ENCODE data around the gene GSN.

DNA sequence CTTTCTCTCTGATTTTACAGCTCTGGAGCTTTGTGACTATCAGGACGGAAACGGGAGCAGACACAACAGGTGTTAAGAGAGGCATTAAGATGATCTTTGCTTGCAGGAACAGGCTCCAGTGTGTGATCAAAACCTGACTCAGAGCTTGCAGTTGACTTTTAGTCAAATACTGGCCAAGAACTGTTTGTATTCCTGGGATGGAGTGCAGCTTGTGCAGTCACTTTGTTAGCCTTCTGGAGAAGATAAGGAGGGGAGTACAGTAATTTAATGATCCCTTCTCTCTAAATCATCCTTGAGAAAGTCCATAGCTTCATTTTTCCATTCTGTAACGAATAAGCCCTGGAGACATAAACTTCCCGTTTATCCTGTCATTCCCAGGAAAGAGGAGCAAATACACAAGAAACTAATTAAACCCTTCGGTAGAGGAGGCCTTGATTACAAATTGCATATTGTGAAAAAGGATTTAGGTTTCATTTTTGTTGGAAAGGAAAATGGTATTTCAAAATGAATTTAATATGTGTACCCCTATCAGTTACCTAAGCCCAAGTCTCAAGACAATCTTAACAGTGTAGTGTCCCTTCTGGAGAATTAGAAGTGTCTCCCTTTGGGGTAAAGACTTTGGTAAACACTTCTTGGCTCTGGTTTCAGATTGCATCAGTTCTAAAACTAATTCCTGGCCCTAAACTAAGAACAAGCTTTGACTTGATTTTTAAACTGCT lies 105.2 kb downstream of the GSN start:
- TF ChIP-seq, protein P1, sequence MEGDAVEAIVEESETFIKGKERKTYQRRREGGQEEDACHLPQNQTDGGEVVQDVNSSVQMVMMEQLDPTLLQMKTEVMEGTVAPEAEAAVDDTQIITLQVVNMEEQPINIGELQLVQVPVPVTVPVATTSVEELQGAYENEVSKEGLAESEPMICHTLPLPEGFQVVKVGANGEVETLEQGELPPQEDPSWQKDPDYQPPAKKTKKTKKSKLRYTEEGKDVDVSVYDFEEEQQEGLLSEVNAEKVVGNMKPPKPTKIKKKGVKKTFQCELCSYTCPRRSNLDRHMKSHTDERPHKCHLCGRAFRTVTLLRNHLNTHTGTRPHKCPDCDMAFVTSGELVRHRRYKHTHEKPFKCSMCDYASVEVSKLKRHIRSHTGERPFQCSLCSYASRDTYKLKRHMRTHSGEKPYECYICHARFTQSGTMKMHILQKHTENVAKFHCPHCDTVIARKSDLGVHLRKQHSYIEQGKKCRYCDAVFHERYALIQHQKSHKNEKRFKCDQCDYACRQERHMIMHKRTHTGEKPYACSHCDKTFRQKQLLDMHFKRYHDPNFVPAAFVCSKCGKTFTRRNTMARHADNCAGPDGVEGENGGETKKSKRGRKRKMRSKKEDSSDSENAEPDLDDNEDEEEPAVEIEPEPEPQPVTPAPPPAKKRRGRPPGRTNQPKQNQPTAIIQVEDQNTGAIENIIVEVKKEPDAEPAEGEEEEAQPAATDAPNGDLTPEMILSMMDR (IDR thresholded peaks at IDR 0.05; ENCODE audit: low read depth, low read length, poor library complexity, severe bottlenecking): no peak
- no peak for TF ChIP-seq EZH2phosphoT487 (IDR thresholded peaks at IDR 0.05; ENCODE audit: borderline replicate concordance, low read length)
